Measurements from ENCODE around the gene HMGCS1.

GRCh38 chr5:43244823-43245565 lies 68.2 kb downstream of the HMGCS1 start:
- TF ChIP-seq CTCF (conservative IDR thresholded peaks at IDR 0.05) (no peak), ZFX (IDR thresholded peaks at IDR 0.05) (no peak)

All from C4-2B (cell line).